Mesendoderm (in vitro differentiated cells): ENCODE measurements around the gene GSE1.
"Not testable (repeated sequence)": the region's sequence is repeated elsewhere in the genome, so short reads cannot be mapped to it uniquely, and the experiment has no call there.

Experiments used
- DNase-seq: peaks from one replicate; pipeline ENCODE4 v3.0.0; 2013
- H2AK5ac ChIP-seq: 2 replicates; pipeline ENCODE4 v1.6.1; 2013; ENCODE audit warnings: low read length, inconsistent platforms
- H2BK120ac ChIP-seq: 2 replicates; pipeline ENCODE4 v1.6.1; 2013; ENCODE audit warnings: low read depth, mild to moderate bottlenecking, low read length, moderate library complexity, mixed read lengths
- H2BK15ac ChIP-seq: replicated peaks from 2 replicates; pipeline ENCODE4 v1.6.1; 2013; ENCODE audit warnings: low read depth, mild to moderate bottlenecking, moderate library complexity
- H2BK5ac ChIP-seq: 2 replicates; pipeline ENCODE4 v1.6.1; 2013; ENCODE audit warnings: low read length, inconsistent platforms
- H3K18ac ChIP-seq: 2 replicates; pipeline ENCODE4 v1.6.1; 2013; ENCODE audit warnings: mild to moderate bottlenecking, low read length, mixed read lengths
- H3K23ac ChIP-seq: one replicate; pipeline ENCODE4 v1.6.1; 2013; ENCODE audit warnings: low read length
- H3K27ac ChIP-seq: 2 replicates; pipeline ENCODE4 v1.5.1; 2013; ENCODE audit warnings: low read depth, mild to moderate bottlenecking, inconsistent platforms, low read length, moderate library complexity
- H3K27me3 ChIP-seq: 2 replicates; pipeline ENCODE4 v1.6.1; 2013; ENCODE audit warnings: low read length, control low read depth, mild to moderate bottlenecking, inconsistent platforms; ENCODE audit not compliant: insufficient read depth, poor library complexity
- H3K36me3 ChIP-seq: 2 replicates; pipeline ENCODE4 v1.6.1; 2013; ENCODE audit warnings: low read length, inconsistent platforms; ENCODE audit not compliant: control insufficient read depth, insufficient read depth
- H3K4ac ChIP-seq: one replicate; pipeline ENCODE4 v1.6.1; 2013; ENCODE audit warnings: low read depth, mild to moderate bottlenecking, low read length, moderate library complexity
- H3K4me1 ChIP-seq: 2 replicates; pipeline ENCODE4 v1.6.1; 2013; ENCODE audit warnings: low read depth, low read length, inconsistent platforms; ENCODE audit not compliant: control insufficient read depth
- H3K4me2 ChIP-seq: 2 replicates; pipeline ENCODE4 v1.6.1; 2013; ENCODE audit warnings: low read length
- H3K4me3 ChIP-seq: 2 replicates; pipeline ENCODE4 v1.5.1; 2013; ENCODE audit warnings: mild to moderate bottlenecking, low read length
- H3K56ac ChIP-seq: one replicate; pipeline ENCODE4 v1.6.1; 2013; ENCODE audit warnings: low read length
- H3K79me1 ChIP-seq: 2 replicates; pipeline ENCODE4 v1.6.1; 2013; ENCODE audit warnings: low read length, inconsistent platforms
- H3K79me2 ChIP-seq: 2 replicates; pipeline ENCODE4 v1.6.1; 2013; ENCODE audit warnings: mild to moderate bottlenecking, low read length; ENCODE audit not compliant: control insufficient read depth, insufficient read depth
- H3K9ac ChIP-seq: 2 replicates; pipeline ENCODE4 v1.6.1; 2013; ENCODE audit warnings: low read length, inconsistent platforms
- H4K5ac ChIP-seq: one replicate; pipeline ENCODE4 v1.6.1; 2013; ENCODE audit warnings: low read length
- H4K8ac ChIP-seq: one replicate; pipeline ENCODE4 v1.6.1; 2013; ENCODE audit warnings: low read depth, mild to moderate bottlenecking, control low read depth, low read length, moderate library complexity
- WGBS: extraction: QIAGEN DNeasy Blood & Tissue Kit; methylation state at CpG from one replicate; pipeline ENCODE4 v1.1.7; 2013; ENCODE audit warnings: low lambda C conversion rate, missing lambda C conversion rate; ENCODE audit not compliant: insufficient coverage; ENCODE audit errors: extremely low coverage; 5-methylcytosine and 5-hydroxymethylcytosine counted together

Gene GSE1

DNA sequence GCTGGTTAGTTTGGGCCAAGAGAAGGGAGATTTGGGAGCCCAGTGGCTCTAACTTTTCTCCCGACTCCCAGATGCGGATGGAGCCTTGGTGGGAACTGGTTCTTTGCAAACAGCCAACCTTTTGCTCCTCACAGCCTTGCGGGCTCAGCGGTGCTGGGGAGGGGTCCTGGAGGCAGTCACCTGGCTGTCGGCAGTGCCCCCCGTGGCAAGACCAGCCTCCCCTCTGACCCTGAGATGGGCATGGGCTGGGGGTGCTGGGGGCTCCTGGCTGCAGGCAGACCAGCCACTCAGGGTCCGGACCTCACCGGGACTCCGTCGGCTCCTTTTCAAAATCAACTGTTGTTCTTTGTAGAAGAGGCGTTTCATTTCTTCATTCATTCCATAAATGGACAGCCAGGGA, 21.7 kb upstream of the GSE1 start:
- no peak overlapping the region for H2BK15ac ChIP-seq
- no peak overlapping the region for H3K18ac ChIP-seq
- H3K36me3 ChIP-seq, result no peaks in the 10 kb centered on the region
- H4K5ac ChIP-seq, result no peak overlapping the region
- H3K9ac ChIP-seq, result no peak overlapping the region
- no peak for DNase-seq
- H3K79me1 ChIP-seq, result peaks cover 22% of the 10 kb centered on the region
- no peaks in the 10 kb centered on the region for H3K27me3 ChIP-seq
- no peak overlapping the region for H3K4ac ChIP-seq
- H3K56ac ChIP-seq, result no peak overlapping the region
- H2AK5ac ChIP-seq, result no peak overlapping the region
- no peak overlapping the region for H2BK5ac ChIP-seq
- no peak overlapping the region for H3K4me3 ChIP-seq
- H3K4me1 ChIP-seq, result peaks cover 3% of the 10 kb centered on the region
- WGBS, result no CpG with 5 or more reads among the region's 11 CpGs
- no peak overlapping the region for H4K8ac ChIP-seq
- H2BK120ac ChIP-seq, result no peak overlapping the region
- H3K4me2 ChIP-seq, result no peak overlapping the region
- H3K27ac ChIP-seq, result no peak overlapping the region
- H3K23ac ChIP-seq, result no peak overlapping the region
- H3K79me2 ChIP-seq, result peaks cover 16% of the 10 kb centered on the region

GRCh38 chr16:85592277-85592676, 20.8 kb upstream of the GSE1 start:
- WGBS, result no CpG with 5 or more reads among the region's 8 CpGs
- H3K56ac ChIP-seq, result not testable (repeated sequence)

GRCh38 chr16:85592700-85593493, 20.2 kb upstream of the GSE1 start:
- Histone ChIP-seq H4K8ac (no peak overlapping the region), H3K79me2 (peaks cover 15% of the 10 kb centered on the region), H3K4me3 (no peak overlapping the region), H3K23ac (no peak overlapping the region), H3K9ac (no peak overlapping the region), H2AK5ac (no peak overlapping the region), H3K18ac (no peak overlapping the region), H2BK120ac (no peak overlapping the region), H3K79me1 (peaks cover 16% of the 10 kb centered on the region), H3K56ac (peak overlapping the region; percentile 17), H2BK15ac (no peak overlapping the region), H3K36me3 (no peaks in the 10 kb centered on the region), H2BK5ac (no peak overlapping the region), H4K5ac (no peak overlapping the region), H3K27ac (no peak overlapping the region), H3K4me1 (peaks cover 1% of the 10 kb centered on the region), H3K4me2 (no peak overlapping the region), H3K4ac (no peak overlapping the region), H3K27me3 (no peaks in the 10 kb centered on the region)
- no CpG with 5 or more reads among the region's 12 CpGs for WGBS
- DNase-seq, result no peak

More at GRCh38 chr16:85592277-85592676, 20.8 kb upstream of the GSE1 start:
- not testable (repeated sequence) for H2BK15ac ChIP-seq, H3K27me3 ChIP-seq, H3K4me3 ChIP-seq, H2AK5ac ChIP-seq, H2BK120ac ChIP-seq, H4K5ac ChIP-seq, H3K4me2 ChIP-seq, H3K4ac ChIP-seq, DNase-seq, H3K9ac ChIP-seq, H3K27ac ChIP-seq, H3K23ac ChIP-seq, H4K8ac ChIP-seq, H3K4me1 ChIP-seq, H3K18ac ChIP-seq, H3K36me3 ChIP-seq, H2BK5ac ChIP-seq
- peaks cover 21% of the 10 kb centered on the region for H3K79me1 ChIP-seq
- peaks cover 16% of the 10 kb centered on the region for H3K79me2 ChIP-seq

DNA sequence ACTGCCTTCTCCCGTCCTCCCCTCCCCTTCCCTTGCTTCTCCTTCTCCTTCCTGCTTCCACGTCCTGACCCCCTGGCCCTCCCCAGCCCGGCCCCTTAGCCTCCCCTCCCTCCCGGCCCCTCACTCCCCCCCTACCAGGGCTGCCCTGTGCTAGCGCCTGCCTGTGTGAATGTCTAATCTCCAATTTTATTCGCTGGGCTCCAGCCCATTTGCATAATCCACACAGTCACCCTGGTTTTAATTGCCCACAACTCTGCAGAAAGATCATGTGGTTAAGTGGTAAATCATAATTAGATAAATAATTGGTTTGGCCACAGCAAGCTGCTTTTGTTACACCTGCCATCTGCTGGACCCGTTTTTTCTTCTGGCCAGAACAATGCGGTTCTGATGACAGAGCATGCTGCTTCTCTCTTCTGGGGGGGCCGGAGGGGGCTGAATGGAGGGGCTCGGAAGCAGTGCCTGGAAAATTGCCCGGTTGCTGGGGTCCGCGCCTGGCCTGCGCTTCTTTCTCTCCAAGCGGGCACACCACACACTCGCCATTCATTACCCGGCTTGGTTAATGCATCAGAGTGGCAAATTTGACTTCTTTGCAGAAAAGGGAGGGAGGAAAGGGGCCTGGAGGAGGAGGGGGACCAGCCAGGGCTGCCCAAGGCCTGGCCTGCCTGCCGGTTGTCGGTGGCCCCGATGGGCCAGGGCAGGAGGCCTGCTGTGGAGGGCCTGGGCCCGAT, 19.5 kb upstream of the GSE1 start:
- Histone ChIP-seq H3K36me3 (no peaks in the 10 kb centered on the region), H3K18ac (no peak overlapping the region), H3K27me3 (no peaks in the 10 kb centered on the region), H3K79me1 (peaks cover 15% of the 10 kb centered on the region), H3K4me2 (no peak overlapping the region), H2AK5ac (no peak overlapping the region), H3K4me1 (no peaks in the 10 kb centered on the region), H3K4me3 (no peak overlapping the region), H3K56ac (peak overlapping the region; percentile 17), H3K27ac (no peak overlapping the region), H2BK120ac (no peak overlapping the region), H3K79me2 (peaks cover 13% of the 10 kb centered on the region), H2BK5ac (no peak overlapping the region), H4K5ac (no peak overlapping the region), H4K8ac (no peak overlapping the region), H3K9ac (no peak overlapping the region), H3K23ac (no peak overlapping the region), H3K4ac (no peak overlapping the region), H2BK15ac (no peak overlapping the region)
- no CpG with 5 or more reads among the region's 21 CpGs for WGBS
- DNase-seq, result no peak

- H3K79me2 ChIP-seq, result peaks cover 12% of the 10 kb centered on the region
- no peak overlapping the region for H4K8ac ChIP-seq
- peaks cover 14% of the 10 kb centered on the region for H3K79me1 ChIP-seq
- no peaks in the 10 kb centered on the region for H3K27me3 ChIP-seq
- peak overlapping the region; percentile 7 for H3K23ac ChIP-seq
- H3K4me2 ChIP-seq, result no peak overlapping the region
- no peak overlapping the region for H3K18ac ChIP-seq
- DNase-seq, result no peak
- H3K56ac ChIP-seq, result no peak overlapping the region
- H3K9ac ChIP-seq, result no peak overlapping the region
- H3K4ac ChIP-seq, result no peak overlapping the region
- no peaks in the 10 kb centered on the region for H3K36me3 ChIP-seq
- no peaks in the 10 kb centered on the region for H3K4me1 ChIP-seq
- WGBS, result no CpG with 5 or more reads among the region's 24 CpGs
- no peak overlapping the region for H2BK5ac ChIP-seq
- H4K5ac ChIP-seq, result no peak overlapping the region
- H2AK5ac ChIP-seq, result no peak overlapping the region
- H2BK120ac ChIP-seq, result no peak overlapping the region
- H3K27ac ChIP-seq, result no peak overlapping the region
- no peak overlapping the region for H2BK15ac ChIP-seq
- no peak overlapping the region for H3K4me3 ChIP-seq
Measured at GRCh38 chr16:85594273-85594977, 18.7 kb upstream of the GSE1 start.
